ENCODE results near the gene CITED1.
"Not testable (repeated sequence)": the region's sequence is repeated elsewhere in the genome, so short reads cannot be mapped to it uniquely, and the experiment has no call there.

The CITED1 gene, protein sequence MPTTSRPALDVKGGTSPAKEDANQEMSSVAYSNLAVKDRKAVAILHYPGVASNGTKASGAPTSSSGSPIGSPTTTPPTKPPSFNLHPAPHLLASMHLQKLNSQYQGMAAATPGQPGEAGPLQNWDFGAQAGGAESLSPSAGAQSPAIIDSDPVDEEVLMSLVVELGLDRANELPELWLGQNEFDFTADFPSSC

DNA sequence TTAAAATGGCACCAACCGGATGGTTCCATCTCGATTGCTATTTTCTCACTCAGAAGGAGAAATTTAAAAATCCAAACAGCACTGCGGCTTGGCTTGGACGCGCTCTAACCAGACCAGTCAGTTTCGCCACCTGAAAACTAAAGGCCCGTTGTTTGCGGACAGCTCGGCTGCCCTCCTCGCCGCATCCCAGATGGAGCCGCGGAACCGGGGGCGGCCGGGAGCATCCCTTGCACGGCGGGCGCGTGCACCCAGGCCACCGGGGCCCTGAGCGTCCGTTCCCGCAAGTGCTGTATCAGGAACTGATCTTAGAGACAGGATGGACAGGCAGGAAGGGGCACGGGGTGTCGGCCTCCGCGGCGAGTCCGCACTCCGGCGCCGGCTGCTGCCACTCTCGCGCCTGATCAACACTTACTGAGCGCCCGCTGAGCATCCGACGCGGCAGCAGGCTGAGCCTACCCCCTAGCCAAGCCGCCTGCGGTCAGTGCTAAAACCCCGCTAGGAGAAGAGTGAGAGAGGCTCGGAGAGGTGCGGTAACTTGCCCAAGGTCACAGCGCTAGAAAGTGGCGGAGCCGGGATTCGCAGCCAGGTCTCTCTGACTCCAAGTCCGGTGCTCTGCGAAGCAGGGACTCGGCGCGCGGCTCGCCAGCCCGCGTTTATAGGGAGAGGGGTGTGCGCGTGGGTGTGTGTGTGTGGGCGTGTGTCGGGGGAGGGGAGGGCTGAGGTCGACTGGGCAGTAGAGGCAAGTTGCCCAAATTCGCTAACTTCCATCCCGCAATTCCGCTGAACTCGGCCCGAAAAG lies at the start of gene CITED1:
Gene CITED1 (minus strand): TSS at position 629 of the 799 bp plus-strand sequence. CDS start 3,045 bp downstream, outside the sequence.
- DNase-seq: peak; percentile 45

DNA sequence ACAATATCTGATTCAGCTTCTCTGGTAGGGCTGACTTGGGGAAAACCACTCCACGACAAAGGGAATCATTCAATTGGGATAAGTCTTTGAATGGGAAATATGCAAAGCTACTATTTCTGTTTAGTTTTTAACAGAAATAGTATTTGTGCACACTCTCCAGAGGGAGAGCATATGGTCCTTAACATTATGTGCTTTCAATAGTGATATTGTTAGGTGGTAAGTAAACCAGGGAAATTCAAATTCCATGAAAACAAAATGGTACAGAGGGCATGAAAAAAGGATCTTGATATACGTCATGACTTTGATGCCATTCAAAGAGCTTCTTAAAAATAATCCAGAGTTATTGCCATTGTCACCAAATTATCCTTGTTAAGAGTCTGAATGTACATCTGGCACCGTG lies 47.1 kb upstream of the CITED1 start:
- DNase-seq: no peak

DNA sequence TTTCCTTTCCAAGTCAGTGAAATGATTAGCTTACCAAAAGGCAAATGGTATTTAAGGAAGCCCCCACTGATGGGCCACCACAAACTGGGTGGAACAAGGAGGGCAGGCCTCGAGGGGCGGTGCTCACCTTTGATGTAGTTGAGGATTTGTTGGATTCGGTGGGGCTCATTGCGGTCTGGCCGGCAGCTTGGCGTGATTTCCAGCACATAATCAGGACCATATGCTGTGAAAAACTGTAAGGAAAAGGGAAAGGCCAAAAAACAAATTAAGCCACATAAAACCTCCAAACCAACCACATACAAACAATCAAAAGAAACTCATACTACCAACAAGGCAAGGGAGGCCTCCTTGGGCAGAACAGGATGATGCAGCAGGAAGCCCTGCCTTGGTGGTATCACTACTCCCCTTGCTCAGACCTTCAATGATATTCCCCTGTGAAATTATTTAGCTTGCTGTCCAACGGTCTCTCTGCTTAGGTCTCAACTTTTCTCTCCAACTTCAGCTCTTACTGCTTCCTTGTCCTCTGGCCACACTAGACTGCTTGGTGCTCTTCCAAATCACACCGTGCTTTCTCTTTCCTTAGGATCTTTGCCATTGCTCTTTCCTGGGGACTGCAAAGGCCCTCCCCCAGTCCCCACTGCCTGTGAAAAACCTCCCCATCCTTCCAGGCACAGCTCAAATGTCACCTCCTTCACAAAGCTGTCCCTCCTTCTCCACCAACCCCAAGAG lies 46.1 kb upstream of the CITED1 start:
- no peak for DNase-seq

DNA sequence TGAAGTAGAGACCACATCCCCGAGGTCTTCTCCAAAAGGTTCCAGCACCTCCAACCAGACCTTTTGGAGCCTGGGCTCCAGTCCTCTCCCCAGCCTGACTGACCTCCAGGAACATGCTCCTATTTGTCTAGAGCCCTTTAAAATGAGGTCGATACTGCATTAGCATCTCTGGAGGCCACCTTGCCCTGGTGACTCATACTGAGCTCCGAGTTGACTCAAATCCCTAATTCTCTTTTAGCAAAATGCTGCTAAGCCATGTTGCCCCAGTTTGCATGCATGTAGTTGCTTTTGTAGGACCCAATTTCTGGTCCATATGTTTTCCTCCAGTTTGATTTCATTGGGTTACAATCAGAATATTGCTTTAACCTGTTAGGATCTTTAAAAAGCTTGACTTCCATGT lies 43.5 kb upstream of the CITED1 start:
- DNase-seq: no peak

DNA sequence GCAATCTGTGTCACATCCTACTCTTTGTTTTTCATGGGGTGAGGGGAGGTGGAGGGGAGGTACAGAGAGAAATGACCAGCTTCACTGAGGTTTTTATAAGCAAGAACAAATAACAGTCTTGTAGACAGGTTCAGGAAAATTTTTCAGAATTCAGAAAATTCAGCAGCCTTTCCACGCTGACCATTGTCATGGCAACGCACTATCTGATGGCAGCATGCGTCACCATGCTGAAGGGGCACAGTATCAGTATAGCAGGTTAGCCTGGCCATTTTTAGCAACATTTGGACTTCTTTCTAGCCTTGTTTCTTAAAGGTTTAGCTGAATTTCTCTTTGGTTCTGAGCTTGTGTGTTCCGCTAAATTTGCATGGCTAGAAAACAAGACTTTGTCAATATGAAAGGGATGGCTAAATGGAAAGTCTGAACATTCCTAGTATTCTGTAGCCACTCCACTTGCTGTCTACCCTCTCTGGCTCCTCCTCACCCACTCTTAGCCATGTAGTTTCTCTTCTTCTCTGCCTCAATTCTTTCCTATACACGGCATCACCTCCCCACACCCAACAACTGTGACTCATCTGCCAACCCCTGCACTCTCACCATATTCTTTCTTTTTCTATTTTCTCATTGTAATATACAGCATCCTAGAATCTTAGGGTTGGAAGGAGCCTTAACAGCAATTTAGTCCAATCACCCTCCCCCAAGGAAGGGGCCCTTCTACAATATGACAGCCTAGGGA lies 42.7 kb upstream of the CITED1 start:
- no peak for DNase-seq

DNA sequence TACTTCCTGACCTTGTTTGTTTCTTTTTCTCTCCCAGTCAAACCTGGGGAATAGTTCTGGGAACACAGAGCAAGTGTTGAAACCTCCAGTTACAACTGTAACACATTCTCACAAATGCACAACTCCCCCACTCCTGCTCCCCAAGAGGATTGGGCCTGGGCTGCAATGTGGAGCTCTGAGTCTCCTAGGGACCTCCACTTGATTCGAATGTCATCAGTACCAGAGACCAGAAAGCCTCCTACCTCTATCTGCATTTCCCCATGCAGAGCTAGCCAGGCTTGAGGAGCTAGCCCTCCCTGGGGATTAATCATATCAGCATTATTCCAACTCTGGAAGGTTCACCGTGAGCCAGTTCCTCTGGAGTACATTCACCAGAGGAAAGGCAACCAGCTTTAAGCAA lies 41.7 kb upstream of the CITED1 start:
- DNase-seq: no peak

DNA sequence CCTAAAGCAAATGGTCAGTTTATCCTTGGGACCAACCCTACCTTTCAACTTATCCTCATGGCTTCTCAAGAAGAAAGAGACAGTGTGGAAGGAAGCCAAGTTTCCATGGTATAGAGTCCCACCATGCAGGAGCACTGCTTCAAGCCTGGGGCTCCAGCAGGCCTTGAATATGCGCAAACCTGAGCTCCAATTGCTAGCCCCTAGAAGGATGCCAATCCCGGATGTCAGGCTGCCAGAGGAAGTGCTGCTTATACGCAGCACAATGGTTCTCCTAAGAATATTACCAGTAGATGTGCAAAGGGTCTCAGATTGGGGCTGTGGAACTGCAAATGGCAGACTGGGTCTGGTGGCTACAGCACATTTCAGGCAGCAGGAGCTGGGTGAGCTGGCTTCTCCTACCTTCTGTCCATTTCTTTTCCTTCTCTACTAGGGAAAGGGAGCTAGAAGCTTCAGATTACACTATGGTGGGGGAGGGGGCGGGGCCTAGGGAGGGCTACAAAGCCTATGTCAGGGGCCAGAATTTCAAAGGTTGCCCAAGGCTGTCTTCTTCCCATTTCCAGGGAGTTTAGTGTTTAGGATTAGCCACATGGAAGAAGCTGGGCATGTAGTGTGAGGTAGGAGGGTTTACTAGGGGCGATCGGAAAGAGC lies 40.7 kb upstream of the CITED1 start:
- DNase-seq: no peak

DNA sequence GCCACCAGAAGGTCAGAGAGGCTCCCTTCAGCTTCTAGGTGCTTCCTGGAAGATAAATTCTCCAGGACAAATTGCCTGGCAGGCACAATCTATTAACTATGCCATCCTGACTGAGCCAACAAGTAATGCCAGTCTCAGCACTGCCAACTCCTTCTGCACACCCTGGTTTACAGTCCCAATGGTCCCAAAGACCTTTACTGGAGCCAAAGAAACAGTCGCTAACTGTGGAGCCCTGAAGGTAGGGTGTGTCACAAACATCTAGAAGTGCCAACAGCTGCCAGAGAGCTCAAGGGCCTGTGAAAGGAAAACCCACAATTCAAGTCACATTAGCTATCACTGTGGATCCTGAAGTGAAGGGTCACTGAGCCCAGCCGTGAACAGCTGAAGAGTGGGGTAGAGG lies 34.9 kb upstream of the CITED1 start:
- DNase-seq: no peak

DNA sequence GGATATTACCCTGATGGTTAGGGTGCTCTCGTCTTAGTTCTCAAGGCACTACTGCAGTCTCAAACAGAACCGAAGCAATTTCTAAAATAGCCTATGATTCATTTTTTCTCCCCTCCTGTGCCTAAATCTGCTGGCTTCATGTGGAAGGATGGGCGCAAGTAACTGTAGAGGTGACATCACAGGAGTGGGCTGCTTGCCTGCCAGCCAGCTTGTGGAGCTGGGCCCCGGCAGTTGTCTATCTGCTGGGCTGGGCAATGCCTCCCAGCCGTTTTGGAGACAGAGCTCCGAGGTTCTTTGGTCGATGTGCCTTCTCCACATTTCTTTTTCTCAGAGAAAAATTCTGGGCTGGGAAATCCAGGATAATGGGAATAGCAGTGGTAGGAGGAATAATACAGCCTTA lies 34.3 kb upstream of the CITED1 start:
- no peak for DNase-seq

DNA sequence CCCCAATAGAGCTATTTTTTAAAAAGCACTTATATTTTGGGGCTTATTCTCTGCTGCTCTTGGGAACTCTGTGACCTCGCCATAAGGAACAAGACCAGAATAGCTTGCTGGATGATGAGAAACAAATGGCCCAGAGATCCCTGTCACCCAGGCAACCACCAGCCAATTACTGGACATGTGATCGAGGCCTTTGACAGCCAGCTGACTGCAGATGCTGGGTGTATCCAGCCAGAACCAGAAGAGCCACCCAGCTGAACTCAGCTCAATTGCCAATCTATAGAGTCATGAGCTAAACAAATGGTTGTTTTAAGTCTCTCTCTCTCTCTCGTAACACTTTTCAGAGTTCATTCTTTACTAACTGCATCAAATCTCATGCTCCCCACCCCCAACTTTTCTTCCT lies 24.4 kb upstream of the CITED1 start:
- DNase-seq: no peak

DNA sequence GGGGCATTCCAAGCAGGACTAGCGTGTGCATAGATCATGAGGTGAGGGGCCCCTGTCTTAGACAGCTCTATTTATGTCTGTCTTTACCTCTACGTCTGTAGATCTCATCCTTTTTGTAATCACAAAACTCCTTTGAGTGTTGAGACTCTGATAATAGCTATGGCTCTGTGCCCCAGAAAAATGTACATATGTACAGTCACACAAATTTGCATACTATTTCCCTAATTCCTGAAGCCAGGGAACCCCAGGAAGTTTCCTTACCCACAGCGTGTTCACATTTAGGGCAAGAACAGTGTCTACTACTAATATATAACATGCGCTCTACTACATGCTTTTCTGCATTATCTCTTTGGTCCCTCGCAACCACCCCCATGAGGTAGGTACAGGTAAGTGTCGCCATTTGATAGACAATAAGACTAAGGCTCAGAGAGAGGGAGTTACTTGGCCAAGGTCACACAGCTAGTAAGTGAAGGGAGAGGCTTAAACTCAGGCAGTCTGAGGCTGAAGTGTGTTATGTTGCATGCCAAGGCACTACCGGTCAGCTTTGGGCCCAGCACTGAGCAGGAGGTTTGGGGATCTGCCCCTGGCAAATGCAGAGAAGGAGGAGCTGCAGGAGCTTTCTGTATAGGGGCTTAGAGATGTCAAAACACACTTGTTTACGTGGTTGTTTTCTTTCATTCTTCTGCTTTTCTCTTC lies 21.0 kb upstream of the CITED1 start:
- no peak for DNase-seq

DNA sequence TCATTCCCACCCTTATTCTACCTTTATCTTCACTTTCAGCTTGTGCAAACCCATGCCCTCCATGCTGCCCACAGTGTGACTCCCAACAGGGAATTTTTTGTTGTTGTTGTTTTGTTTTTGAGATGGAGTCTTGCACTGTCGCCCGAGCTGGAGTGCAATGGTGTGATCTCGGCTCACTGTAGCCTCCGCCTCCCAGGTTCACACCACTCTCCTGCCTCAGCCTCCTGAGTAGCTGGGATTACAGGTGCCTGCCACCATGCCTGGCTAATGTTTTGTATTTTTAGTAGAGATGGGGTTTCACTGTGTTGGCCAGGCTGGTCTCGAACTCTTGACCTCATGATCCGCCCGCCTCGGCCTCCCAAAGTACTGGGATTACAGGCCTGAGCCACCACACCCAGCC lies 13.9 kb upstream of the CITED1 start:
- not testable (repeated sequence) for DNase-seq

DNA sequence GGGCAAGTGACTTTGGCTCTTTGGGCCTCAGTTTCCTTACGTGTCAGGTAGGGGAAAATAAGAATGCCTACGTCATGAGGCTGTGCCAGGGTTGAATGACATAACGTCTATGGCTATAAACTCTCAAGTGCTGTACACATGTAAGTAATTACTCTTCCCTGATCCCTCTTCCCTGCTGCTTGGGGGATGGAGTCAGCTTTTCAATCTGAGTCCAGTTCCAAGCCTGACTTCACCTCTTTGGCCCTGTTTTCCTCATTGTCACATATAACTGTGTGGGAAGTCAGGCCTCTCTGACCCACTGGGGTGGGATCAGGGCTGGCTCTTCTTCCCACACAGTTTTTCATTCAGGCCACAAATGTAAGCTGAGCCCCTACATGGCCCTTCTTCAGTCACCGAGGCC lies 11.4 kb upstream of the CITED1 start:
- DNase-seq: no peak

DNA sequence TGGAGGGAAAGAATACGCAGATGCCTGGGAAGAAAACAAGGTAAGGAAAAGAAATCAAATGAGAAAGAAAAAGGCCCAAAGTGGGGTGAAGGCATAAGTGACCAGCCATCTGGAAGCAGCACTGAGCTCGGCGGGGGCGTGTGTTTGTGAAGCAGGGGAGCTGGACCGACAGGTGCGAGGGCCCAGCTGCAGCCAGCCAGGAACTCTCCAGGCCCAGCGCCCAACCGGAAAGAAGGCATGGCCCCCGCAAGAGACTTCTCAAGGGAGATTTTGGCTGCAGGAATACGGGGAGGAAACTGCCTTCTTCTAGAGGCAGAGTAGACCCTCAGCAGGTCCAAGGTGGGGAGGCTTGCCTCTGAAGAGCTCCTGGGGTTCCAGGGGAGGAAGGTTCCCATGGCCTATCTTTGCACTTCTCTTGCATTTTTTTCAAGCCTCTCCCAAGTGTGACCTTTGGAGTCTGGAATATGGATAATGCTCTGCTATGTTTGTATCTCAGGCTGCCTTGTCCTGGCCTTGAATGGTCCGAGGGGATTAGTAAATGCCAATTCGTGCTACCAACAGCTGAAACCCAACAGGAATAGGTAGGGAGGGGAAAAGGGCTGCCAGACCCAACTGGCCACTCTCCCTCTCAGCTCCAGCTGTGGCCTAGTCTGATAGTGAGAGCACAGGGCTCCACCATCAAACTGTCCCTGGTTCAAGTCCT lies 10.8 kb upstream of the CITED1 start:
- peak; percentile 68 for DNase-seq

DNA sequence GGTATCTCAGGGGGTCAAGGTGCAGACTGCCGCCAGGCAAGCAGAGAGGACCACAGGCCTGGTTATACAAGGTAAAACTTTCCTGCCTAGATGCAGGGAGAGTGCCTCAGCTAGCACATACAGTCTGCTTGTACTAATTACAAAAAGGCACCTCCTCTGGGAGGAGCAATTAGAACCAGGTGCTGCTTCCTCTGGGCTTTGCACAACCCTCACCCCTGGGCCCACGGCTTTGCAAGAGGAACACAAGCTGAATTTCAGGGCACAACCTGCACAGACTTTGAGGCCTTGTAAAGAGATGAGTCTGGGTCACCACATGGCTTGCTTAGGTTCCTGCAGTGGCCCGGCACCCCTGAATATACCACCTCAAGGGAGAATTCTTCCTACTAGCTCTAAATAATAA lies 9.2 kb upstream of the CITED1 start:
- peak; percentile 43 for DNase-seq

DNA sequence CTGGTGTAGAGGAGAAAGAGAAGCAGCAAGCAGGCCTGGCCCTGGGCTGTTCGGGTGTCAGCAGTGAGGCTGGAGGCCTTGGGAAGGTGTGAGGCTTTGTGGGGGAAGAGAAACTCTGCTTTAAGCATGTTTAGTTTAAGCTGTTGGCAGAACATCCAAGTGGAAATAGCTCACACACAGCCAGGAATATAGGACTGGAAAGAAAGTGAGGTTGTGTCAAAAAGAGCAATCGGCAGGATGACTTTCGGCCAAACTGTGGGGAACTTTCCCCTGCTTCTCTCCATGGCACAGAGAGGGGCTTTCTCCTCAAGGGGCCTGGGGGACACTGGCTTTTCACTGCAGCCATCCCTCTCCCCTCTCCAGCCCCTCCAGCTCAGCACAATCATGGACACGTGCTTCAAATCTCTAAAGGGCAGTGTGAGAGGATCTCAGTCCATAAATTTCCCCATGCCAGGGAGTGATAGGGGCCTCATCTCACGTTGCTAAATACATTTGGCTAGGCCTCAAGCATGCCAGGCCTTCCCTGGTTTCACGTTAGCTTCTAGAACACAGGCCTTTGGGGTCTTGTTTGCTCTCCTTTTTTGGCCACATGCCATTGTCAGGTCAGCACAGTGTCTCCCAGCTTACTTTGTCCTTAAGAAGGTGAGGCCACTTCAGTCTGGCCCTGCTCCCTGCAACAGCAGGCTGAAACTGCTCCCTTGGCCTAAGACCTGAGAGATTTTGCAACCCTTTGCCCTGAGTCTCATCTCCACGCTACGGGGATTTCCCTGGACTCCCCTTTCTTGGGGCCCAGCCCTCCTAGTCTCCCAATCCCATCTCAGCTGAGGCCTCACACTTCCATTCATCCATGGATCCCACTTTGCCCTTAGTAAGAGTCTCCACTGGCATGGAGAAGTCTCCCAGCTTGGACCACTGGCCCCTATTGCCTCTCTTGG lies 8.3 kb upstream of the CITED1 start:
- DNase-seq: no peak

DNA sequence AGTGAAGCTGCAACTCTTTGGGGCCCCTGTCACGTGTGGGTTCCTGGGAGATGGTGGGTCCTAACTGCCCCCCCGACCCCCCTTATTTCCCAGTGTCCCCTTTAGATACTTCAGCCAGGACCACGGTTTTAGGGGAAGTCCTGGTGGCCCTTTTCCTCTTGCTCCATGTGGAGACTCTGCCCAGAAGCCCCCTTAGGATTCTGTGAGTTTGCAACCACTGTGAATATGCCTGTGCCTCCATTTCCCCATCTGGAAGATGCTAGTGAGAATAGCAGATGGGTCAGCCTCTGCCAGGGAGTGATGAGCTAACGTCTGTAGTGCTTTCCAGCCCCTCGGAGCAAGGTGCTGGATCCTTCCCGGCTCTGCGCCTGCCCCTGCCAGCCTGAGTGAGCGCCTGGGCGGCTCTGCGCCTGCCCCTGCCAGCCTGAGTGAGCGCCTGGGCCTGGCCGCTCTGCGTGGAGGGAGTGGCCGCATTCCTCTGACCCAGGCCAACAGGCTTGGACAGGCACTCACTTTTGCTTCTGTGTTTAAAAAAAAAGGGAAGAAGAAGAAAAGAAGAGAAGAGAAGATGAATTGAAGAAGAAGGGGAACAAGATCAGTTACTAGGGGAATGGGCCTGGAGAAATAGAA lies 6.7 kb upstream of the CITED1 start:
- DNase-seq: no peak

DNA sequence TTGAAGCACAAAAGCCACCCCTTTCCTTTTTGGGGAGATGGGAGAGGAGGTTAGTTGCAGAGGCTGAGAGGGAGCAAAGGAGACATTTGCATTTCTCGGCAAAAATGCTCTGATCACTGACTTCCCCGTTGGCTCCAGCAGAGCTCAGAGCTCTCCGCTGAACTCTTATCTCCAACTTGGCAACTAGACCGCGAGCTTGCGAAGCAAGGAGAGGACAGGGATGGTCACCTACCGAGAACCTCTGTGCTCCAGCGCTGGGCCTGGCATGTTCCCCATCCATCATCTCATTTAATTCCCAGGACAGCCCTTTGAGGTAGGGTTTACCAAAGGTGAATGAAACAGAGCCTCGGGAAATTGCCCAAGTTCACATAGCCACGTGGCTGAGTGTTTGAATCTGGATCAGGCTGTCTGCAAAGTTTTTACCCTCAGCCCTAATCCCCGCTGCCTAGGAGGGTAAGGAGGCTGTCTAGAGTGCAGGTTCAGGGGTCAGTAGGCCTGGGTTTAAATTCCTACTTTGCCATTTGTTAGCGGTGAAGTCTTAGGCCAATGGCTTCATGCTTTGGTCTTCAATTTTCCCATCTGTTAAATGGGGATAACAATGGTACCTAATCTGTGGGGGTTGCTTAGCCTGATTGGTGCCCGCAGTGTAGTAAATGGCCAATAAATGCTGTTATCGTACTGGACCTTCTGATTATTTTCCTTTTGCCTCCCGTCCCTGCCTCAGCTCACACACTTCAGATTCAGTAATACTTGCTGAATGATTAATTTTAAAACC lies 3.8 kb upstream of the CITED1 start:
- DNase-seq: no peak

All from NCI-H146 (cell line).